Globus pallidus (tissue), 1 donor: ENCODE measurements around the gene AGRN.
"Not testable (repeated sequence)": the region's sequence is repeated elsewhere in the genome, so short reads cannot be mapped to it uniquely, and the experiment has no call there.

Experiments
- DNase-seq: peaks from one replicate; pipeline ENCODE4 v3.0.0-alpha.2; 2015; ENCODE audit warnings: low spot score

The AGRN gene

GRCh38 chr1:1067284-1067859 is 47.5 kb downstream of the AGRN start:
- no peak for DNase-seq

- no peak for DNase-seq
Measured at GRCh38 chr1:1067860-1068516, 48.1 kb downstream of the AGRN start.

- no peak for DNase-seq
Measured at GRCh38 chr1:1068517-1069055, 48.7 kb downstream of the AGRN start.

- no peak for DNase-seq
Measured at GRCh38 chr1:1069056-1069710, 49.3 kb downstream of the AGRN start.

- DNase-seq, result no peak
Measured at GRCh38 chr1:1069711-1070676, 50.1 kb downstream of the AGRN start.

- DNase-seq, result no peak
Measured at GRCh38 chr1:1071486-1072298, 51.8 kb downstream of the AGRN start.

GRCh38 chr1:1072299-1072848 is 52.5 kb downstream of the AGRN start:
- no peak for DNase-seq

GRCh38 chr1:1072849-1073742 is 53.2 kb downstream of the AGRN start:
- DNase-seq, result no peak

GRCh38 chr1:1073743-1074587 is 54.0 kb downstream of the AGRN start, which contains the start of gene RNF223:
Gene RNF223 (minus strand): TSS chr1:1074306. CDS start chr1:1072566, 1,740 bp downstream.
- DNase-seq, result no peak

- DNase-seq, result no peak
Measured at GRCh38 chr1:1074631-1075147, 54.8 kb downstream of the AGRN start.

- DNase-seq, result no peak
Measured at GRCh38 chr1:1075148-1075935, 55.4 kb downstream of the AGRN start.

GRCh38 chr1:1077396-1077795 is 57.5 kb downstream of the AGRN start:
- DNase-seq, result not testable (repeated sequence)

GRCh38 chr1:1079408-1080121 is 59.6 kb downstream of the AGRN start:
- no peak for DNase-seq

GRCh38 chr1:1080122-1080757 is 60.3 kb downstream of the AGRN start:
- no peak for DNase-seq

GRCh38 chr1:1080951-1081310 is 61.0 kb downstream of the AGRN start:
- no peak for DNase-seq
